H1 (cell line): ENCODE measurements around the gene ACTC1. TPM values are rescaled to one million over a fixed set of nuclear protein-coding genes. Genes with fewer than 3 reads are reported as not detected.

ENCODE experiments used
- CTCF ChIA-PET: fragments of 300-600 bp; sonication (Branson Sonifier 250); formaldehyde crosslinking; loops from one replicate; lab custom pipeline; 2021; ENCODE audit not compliant: partially characterized antibody; lab: Charles Lee
- POLR2A ChIA-PET: fragments of 300-600 bp; sonication (Branson Sonifier 250); formaldehyde crosslinking; loops from one replicate; lab custom pipeline; 2021; ENCODE audit warnings: inconsistent platforms; ENCODE audit not compliant: partially characterized antibody; lab: Charles Lee
- DNase-seq, 2 experiments: peaks; one replicate each; pipeline versions ENCODE4 v3.0.0 to v3.0.0-alpha.2; 2010 to 2022; ENCODE audit warnings: low spot score in 2 of 2, low read depth in 1 of 2, mixed read lengths in 1 of 2
- FAIRE-seq: peaks from 2 replicates; lab custom pipeline; 2011; peaks lifted over from hg19 to GRCh38; lab: Jason Lieb, UNC
- H2AFZ ChIP-seq: 2 replicates; pipeline ENCODE4 v1.8.1; 2012; ENCODE audit warnings: low read length, inconsistent platforms
- H2AK5ac ChIP-seq: 2 replicates; pipeline ENCODE4 v1.6.1; 2013; ENCODE audit warnings: low read depth, low read length
- H2BK120ac ChIP-seq: replicated peaks from 2 replicates; pipeline ENCODE3; 2013; ENCODE audit warnings: low read depth, low read length, inconsistent platforms
- H2BK12ac ChIP-seq: 2 replicates; pipeline ENCODE4 v1.6.1; 2013; ENCODE audit warnings: low read depth, low read length
- H2BK15ac ChIP-seq: 2 replicates; pipeline ENCODE4 v1.6.1; 2013; ENCODE audit warnings: low read length
- H2BK20ac ChIP-seq: 2 replicates; pipeline ENCODE4 v1.6.1; 2013; ENCODE audit warnings: low read length
- H2BK5ac ChIP-seq: 2 replicates; pipeline ENCODE4 v1.6.1; 2013; ENCODE audit warnings: low read depth, low read length
- H3K14ac ChIP-seq: 2 replicates; pipeline ENCODE4 v1.6.1; 2013; ENCODE audit warnings: inconsistent platforms; ENCODE audit not compliant: insufficient read length
- H3K18ac ChIP-seq: 2 replicates; pipeline ENCODE4 v1.6.1; 2013; ENCODE audit warnings: low read length; ENCODE audit errors: extremely low read depth
- H3K23ac ChIP-seq: 2 replicates; pipeline ENCODE4 v1.6.1; 2013; ENCODE audit warnings: inconsistent platforms; ENCODE audit not compliant: insufficient read length
- H3K23me2 ChIP-seq: 2 replicates; pipeline ENCODE4 v1.6.1; 2013; ENCODE audit warnings: low read depth, low read length
- H3K27ac ChIP-seq: 2 replicates; pipeline ENCODE4 v1.6.1; 2011; ENCODE audit warnings: low read depth, low read length, inconsistent platforms
- H3K27me3 ChIP-seq, 4 experiments: replicated peaks in 1 of 4; 1 replicate in 1 of 4; 2 replicates in 3 of 4; pipeline versions ENCODE4 v1.6.1 to v1.8.1; 2011 to 2013; ENCODE audit warnings: low read length in 3 of 4, mild to moderate bottlenecking in 3 of 4, inconsistent platforms in 2 of 4, mixed read lengths in 2 of 4, moderate library complexity in 1 of 4; ENCODE audit not compliant: control insufficient read depth in 3 of 4, insufficient read depth in 3 of 4; ENCODE audit errors: extremely low read depth in 1 of 4
- H3K36me3 ChIP-seq, 4 experiments: 2 replicates each; pipeline versions ENCODE4 v1.6.1 to v1.8.1; 2011 to 2013; ENCODE audit warnings: mild to moderate bottlenecking in 4 of 4, low read length in 3 of 4, moderate library complexity in 2 of 4, control low read depth in 1 of 4, inconsistent platforms in 1 of 4; ENCODE audit not compliant: insufficient read depth in 4 of 4, control insufficient read depth in 2 of 4
- H3K4ac ChIP-seq: replicated peaks from 2 replicates; pipeline ENCODE3; 2013; ENCODE audit warnings: low read length, low read depth, mixed read lengths, inconsistent platforms; ENCODE audit not compliant: insufficient read length
- H3K4me1 ChIP-seq, 4 experiments: replicated peaks in 1 of 4; 1 replicate in 1 of 4; 2 replicates in 3 of 4; pipeline versions ENCODE4 v1.6.1 to v1.8.1; 2011 to 2013; ENCODE audit warnings: low read length in 3 of 4, inconsistent platforms in 2 of 4, mixed read lengths in 1 of 4; ENCODE audit not compliant: insufficient read depth in 4 of 4, control insufficient read depth in 3 of 4
- H3K4me2 ChIP-seq, 2 experiments: 2 replicates each; pipeline versions ENCODE4 v1.6.1 to v1.8.1; 2011 to 2013; ENCODE audit warnings: low read depth in 2 of 2, low read length in 2 of 2, control low read depth in 1 of 2, inconsistent platforms in 1 of 2, mild to moderate bottlenecking in 1 of 2; ENCODE audit not compliant: insufficient read depth in 1 of 2
- H3K4me3 ChIP-seq, 4 experiments: fragments of 200-600, 300-600 bp in 1 of 4; sonication (generic), shearing (Covaris generic), sonication (Bioruptor Twin) in 1 of 4; 2 replicates each; pipeline versions ENCODE4 v1.5.1 to v1.8.1; 2011 to 2016; ENCODE audit warnings: low read length in 4 of 4, low read depth in 3 of 4, control low read depth in 2 of 4, inconsistent platforms in 2 of 4, mild to moderate bottlenecking in 2 of 4, mixed read lengths in 1 of 4, moderate library complexity in 1 of 4; ENCODE audit not compliant: insufficient read depth in 2 of 4; ENCODE audit errors: extremely low read depth in 1 of 4
- H3K56ac ChIP-seq: replicated peaks from 2 replicates; pipeline ENCODE3; 2013; ENCODE audit warnings: low read depth, mild to moderate bottlenecking, mixed read lengths, low read length, inconsistent platforms; ENCODE audit not compliant: insufficient read length
- H3K79me1 ChIP-seq: 2 replicates; pipeline ENCODE4 v1.6.1; 2013; ENCODE audit warnings: low read depth, low read length, control low read depth
- H3K79me2 ChIP-seq, 2 experiments: 2 replicates each; pipeline versions ENCODE4 v1.6.1 to v1.8.1; 2012 to 2013; ENCODE audit warnings: low read length in 2 of 2, mild to moderate bottlenecking in 2 of 2, inconsistent platforms in 1 of 2; ENCODE audit not compliant: insufficient read depth in 2 of 2, control insufficient read depth in 1 of 2
- H3K9ac ChIP-seq, 4 experiments: replicated peaks in 1 of 4; 1 replicate in 1 of 4; 2 replicates in 3 of 4; pipeline versions ENCODE4 v1.6.1 to v1.8.1; 2011 to 2013; ENCODE audit warnings: low read depth in 3 of 4, low read length in 3 of 4, control low read depth in 2 of 4, mild to moderate bottlenecking in 2 of 4, moderate library complexity in 2 of 4, inconsistent platforms in 1 of 4; ENCODE audit errors: extremely low read depth in 1 of 4
- H3K9me3 ChIP-seq, 2 experiments: 2 replicates each; pipeline versions ENCODE4 v1.6.1 to v1.8.1; 2012 to 2013; ENCODE audit warnings: mild to moderate bottlenecking in 2 of 2, moderate library complexity in 2 of 2, control low read depth in 1 of 2, inconsistent platforms in 1 of 2, low read depth in 1 of 2, low read length in 1 of 2, mixed read lengths in 1 of 2; ENCODE audit not compliant: insufficient read depth in 2 of 2
- H4K20me1 ChIP-seq, 2 experiments: replicated peaks in 1 of 2; 2 replicates each; pipeline versions ENCODE3 to v1.8.1; 2011 to 2013; ENCODE audit warnings: inconsistent platforms in 2 of 2, low read length in 2 of 2, mild to moderate bottlenecking in 1 of 2; ENCODE audit not compliant: insufficient read depth in 2 of 2, control insufficient read depth in 1 of 2
- H4K5ac ChIP-seq: 2 replicates; pipeline ENCODE4 v1.6.1; 2013; ENCODE audit warnings: low read length, low read depth, mixed read lengths, inconsistent platforms; ENCODE audit not compliant: insufficient read length
- H4K8ac ChIP-seq: 2 replicates; pipeline ENCODE4 v1.8.0; 2013; ENCODE audit warnings: mild to moderate bottlenecking, moderate library complexity, low read length, inconsistent platforms; ENCODE audit not compliant: insufficient read depth; ENCODE audit errors: extremely low read depth
- H4K91ac ChIP-seq: replicated peaks from 2 replicates; pipeline ENCODE3; 2013; ENCODE audit warnings: low read length, mixed read lengths, inconsistent platforms; ENCODE audit not compliant: insufficient read length
- E2F6 ChIP-seq: IDR thresholded peaks from 2 replicates; pipeline ENCODE4 v1.6.1; 2012; ENCODE audit warnings: inconsistent platforms
- JUN ChIP-seq: IDR thresholded peaks from 2 replicates; pipeline ENCODE4 v1.6.1; 2011; ENCODE audit warnings: low read depth, mild to moderate bottlenecking, improper control_type of control experiment, low read length
- RFX5 ChIP-seq: IDR thresholded peaks from 2 replicates; pipeline ENCODE4 v1.6.1; 2011; ENCODE audit warnings: low read depth, low read length, improper control_type of control experiment, borderline replicate concordance
- WGBS, 2 experiments: shearing (Covaris generic) in 1 of 2; methylation state at CpG; one replicate each; pipeline versions ENCODE4 v1.1.6 to v1.1.7; 2013 to 2015; ENCODE audit warnings: low lambda C conversion rate in 2 of 2, mixed read lengths in 2 of 2, inconsistent platforms in 1 of 2, low coverage in 1 of 2, missing lambda C conversion rate in 1 of 2; ENCODE audit not compliant: insufficient replicate concordance in 2 of 2, insufficient coverage in 1 of 2, insufficient read length in 1 of 2; ENCODE audit errors: extremely low coverage in 1 of 2, missing lambda C conversion rate in 1 of 2; 5-methylcytosine and 5-hydroxymethylcytosine counted together
- polyA plus RNA-seq, 7 experiments: library from polyadenylated mRNA; depleted of rRNA in 3 of 7; stranded (reverse) in 5 of 7; unstranded in 2 of 7; fragments of >200 nt in 5 of 7; fragments of 200-250 nt in 2 of 7; gene quantifications; 1 replicate in 5 of 7; 2 replicates in 1 of 7; 4 replicates in 1 of 7; pipeline versions ENCODE4 v1.2.1 to v1.2.3, GENCODE V29; 2011 to 2013; ENCODE audit warnings: missing spikeins in 2 of 7, mixed read lengths in 2 of 7
- total RNA-seq: library from RNA; stranded (reverse); fragmentation: NEBNext Ultra II Directional; extraction: Animal tissue kit (Norgen Biotek cat#: 25700); gene quantifications from 2 replicates; pipeline ENCODE4 v1.2.1, GENCODE V29; 2021

Gene ACTC1
- total and polyA plus RNA-seq, 2 of the 8 experiments (the other 6 are each of a cell fraction or from before 2014, with no cell fraction given): 37.6 to 90.0 TPM

GRCh38 chr15:34793071-34793470 lies 2.3 kb downstream of the ACTC1 start:
- Histone ChIP-seq H4K5ac (no peak overlapping the region), H2BK20ac (no peak overlapping the region)
- CTCF ChIA-PET: interaction anchor here (0.6 to 1.0 kb wide), 4 partner anchors 10 to 84 kb away, joined by 3 to 4 read pairs (median 3); no protein-coding TSS in a partner anchor

More at GRCh38 chr15:34793071-34793470, 2.3 kb downstream of the ACTC1 start:
- peaks cover 0 to 14% (median 0%) of the 10 kb centered on the region in 4 experiments; a peak in 3 of 8 replicates for H3K36me3 ChIP-seq
- no peak overlapping the region for H3K14ac ChIP-seq
- no peak overlapping the region for H2AFZ ChIP-seq
- no peak overlapping the region for H2BK12ac ChIP-seq
- H2BK15ac ChIP-seq: no peak overlapping the region
- H2BK5ac ChIP-seq: no peak overlapping the region
- POLR2A ChIA-PET: interaction anchor here (1.2 to 1.8 kb wide), 2 partner anchors 9 to 16 kb away, joined by 5 to 7 read pairs; no protein-coding TSS in a partner anchor
- no peak overlapping the region for H4K91ac ChIP-seq
- 92% methylated on average over 9 of the region's 9 CpGs; no CpG with 5 or more reads in 1 of the 2 experiments for WGBS, 2 experiments
- DNase-seq (no peak), FAIRE-seq (no peak)
- peak overlapping the region; percentile 53; the same call in 1 of the 2 replicates for H4K8ac ChIP-seq
- H3K27me3 ChIP-seq: peaks cover 2 to 28% (median 15%) of the 10 kb centered on the region in 4 experiments; a peak in 6 of 7 replicates
- H3K4me2 ChIP-seq: no peak overlapping the region; a peak in 1 of 4 replicates
- H3K4ac ChIP-seq: no peak overlapping the region
- H2AK5ac ChIP-seq: no peak overlapping the region
- no peak overlapping the region for H3K56ac ChIP-seq
- no peak overlapping the region for H3K23ac ChIP-seq
- no peak overlapping the region for H3K9ac ChIP-seq
- peaks cover 4 to 7% (median 6%) of the 10 kb centered on the region in 4 experiments; a peak in 6 of 7 replicates for H3K4me1 ChIP-seq
- no peak overlapping the region for H3K27ac ChIP-seq
- no peaks in the 10 kb centered on the region for H3K79me2 ChIP-seq
- H3K23me2 ChIP-seq: peaks cover 2% of the 10 kb centered on the region; the same call in 1 of the 2 replicates
- H4K20me1 ChIP-seq: no peaks in the 10 kb centered on the region
- no peak overlapping the region for H2BK120ac ChIP-seq
- TF ChIP-seq JUN (no peak), RFX5 (no peak), E2F6 (no peak)
- TF ChIP-seq, all 59 proteins: peak for 0
- no peaks in the 10 kb centered on the region for H3K9me3 ChIP-seq
- no peak overlapping the region for H3K4me3 ChIP-seq
- H3K79me1 ChIP-seq: no peaks in the 10 kb centered on the region
- no peak overlapping the region for H3K18ac ChIP-seq
